Renal pelvis (tissue), 4 donors: ENCODE data around the gene MAGEA12. TPM values are rescaled to one million over a fixed set of nuclear protein-coding genes. Genes with fewer than 3 reads are reported as not detected.
"Not testable (repeated sequence)": the region's sequence is repeated elsewhere in the genome, so short reads cannot be mapped to it uniquely, and the experiment has no call there.

ENCODE experiments used
- DNase-seq: peaks from one replicate; pipeline ENCODE4 v3.0.0-alpha.2; 2013
- polyA plus RNA-seq, 3 donors: library from polyadenylated mRNA; unstranded; fragments of 120-200 nt; gene quantifications; one replicate each; pipeline ENCODE4 v1.2.1, GENCODE V29; 2013; ENCODE audit not compliant: insufficient read length in 3 of 3

MAGEA12 gene
- polyA plus RNA-seq, 3 donors: not detected

DNA sequence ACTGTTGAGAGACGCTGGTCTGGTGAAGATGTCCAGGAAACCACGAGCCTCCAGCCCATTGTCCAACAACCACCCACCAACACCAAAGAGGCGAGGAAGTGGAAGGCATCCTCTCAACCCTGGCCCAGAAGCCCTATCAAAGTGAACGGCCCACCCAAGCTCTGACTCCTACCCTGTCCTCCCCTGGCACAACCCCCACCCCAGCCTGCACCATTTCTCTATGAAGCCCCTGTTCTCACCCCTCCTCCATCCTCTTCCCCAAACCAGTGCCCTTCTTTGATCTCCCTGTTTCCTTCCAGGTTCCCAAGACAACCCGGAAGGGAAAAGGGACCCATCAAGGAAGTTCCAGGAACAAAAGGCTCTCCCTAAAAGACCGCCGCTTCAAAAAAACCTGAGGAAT lies 26.0 kb downstream of the MAGEA12 start:
- DNase-seq: not testable (repeated sequence)

DNA sequence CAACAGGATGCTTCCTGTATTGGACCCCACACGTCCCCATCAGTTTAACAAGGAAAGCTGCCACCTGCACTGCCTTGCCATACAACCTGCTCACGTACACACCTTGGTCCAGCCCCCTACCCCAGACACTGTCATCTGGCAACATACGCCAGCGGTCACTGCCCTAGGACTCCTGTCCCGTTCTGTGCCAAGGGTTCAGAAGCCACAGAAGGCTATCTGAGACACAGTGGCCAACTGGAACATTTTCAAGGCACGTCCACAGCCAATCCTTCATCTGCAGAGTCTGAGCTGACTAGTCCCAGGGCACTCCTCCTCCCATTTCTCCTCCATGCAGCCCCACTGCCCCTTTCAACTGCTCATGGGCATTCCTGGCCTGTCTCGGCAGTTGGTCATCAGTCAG lies 28.0 kb downstream of the MAGEA12 start:
- DNase-seq: not testable (repeated sequence)

DNA sequence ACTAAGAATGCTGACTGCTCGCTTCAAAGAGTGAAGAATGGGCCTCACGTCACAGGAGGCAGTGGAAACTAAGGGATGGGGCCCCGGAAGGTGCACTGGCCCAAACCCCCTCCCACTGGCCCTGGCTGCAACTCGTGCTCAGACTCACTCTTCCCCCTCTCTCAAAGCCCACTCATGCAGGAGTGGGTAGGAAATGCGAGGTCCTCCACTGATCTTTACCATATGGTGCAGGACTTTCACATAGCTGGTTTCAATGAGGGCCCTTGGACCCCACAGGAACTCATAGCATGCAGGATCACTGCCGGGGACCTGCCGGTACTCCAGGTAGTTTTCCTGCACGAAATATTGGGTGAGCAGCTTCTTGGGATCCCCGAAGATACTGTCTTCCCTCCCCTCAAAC lies 33.0 kb downstream of the MAGEA12 start:
- DNase-seq: not testable (repeated sequence)

DNA sequence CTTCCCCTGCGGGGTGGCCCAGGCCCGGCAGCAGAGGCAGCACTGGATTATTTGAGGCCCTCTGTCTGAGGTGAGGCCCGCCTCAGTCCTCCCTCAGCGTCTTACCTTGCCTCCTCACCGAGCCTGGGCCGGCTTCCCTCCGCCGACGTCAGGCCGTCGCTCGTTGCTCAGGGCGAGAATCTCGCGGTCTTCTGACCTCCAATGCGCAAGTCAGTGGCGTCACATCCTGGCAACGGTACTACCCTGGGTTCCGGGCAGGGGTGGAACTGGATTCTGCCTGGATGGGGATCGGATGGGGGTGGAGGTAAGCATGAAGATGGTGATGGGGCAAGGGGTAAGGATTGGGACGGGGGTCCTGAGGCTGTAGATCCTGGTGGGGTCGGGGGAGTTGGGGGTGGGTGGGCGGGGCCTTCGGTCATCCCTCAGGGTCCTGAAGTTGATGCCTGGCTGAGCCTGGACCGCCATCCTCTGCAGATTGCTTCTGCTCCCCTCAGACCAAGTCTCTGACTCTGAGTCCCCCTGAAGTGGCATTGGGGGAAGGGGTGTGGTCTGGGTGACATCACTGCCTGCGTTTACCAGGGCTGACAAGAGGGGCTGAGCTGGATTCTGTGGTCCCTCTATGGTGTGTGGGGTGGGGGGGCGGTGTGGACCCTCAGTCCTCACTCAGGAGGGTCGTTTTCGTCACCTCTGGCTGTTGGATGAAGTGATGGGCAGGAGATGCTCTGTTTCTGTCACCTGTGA lies 36.2 kb downstream of the MAGEA12 start, which contains the start of gene MAGEA6:
MAGEA6 (minus strand) TSS at position 141 of the 741 bp plus-strand sequence. CDS start 2,039 bp downstream, outside the sequence.
- DNase-seq: not testable (repeated sequence)

DNA sequence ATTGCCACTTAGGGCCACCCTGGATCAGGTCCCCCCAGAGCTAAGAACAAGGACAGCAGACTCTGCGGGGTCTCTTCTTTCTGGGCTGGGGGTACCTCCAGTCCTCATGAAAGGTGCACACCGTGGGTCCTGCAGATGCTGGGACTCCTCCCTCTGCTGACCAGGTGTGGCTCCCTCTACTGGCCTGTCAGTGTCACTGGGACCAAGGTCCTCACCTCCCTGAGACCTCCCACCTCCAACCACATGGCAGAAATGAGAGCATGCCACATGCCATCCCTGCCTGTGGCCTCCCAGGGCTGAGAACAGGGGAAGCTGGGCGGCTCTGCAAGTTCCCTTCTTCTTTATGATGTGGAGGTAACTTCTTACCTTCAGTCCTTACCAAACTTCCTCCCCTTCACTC lies 53.5 kb downstream of the MAGEA12 start:
- DNase-seq: not testable (repeated sequence)

Other genes starting within 250 kb of the MAGEA12 start
- 1 to 10 TPM in 2 of 3 donors, under 1 TPM in 1; 0.90 to 1.1 (median 1.0) TPM for gene GABRQ, start 95.9 kb upstream of the MAGEA12 start, polyA plus RNA-seq
- not detected for gene MAGEA3, start 35.0 kb upstream of the MAGEA12 start, polyA plus RNA-seq
- gene CSAG2, start 24.5 kb upstream of the MAGEA12 start, polyA plus RNA-seq: not detected
- gene MAGEA2B, start 19.1 kb upstream of the MAGEA12 start, polyA plus RNA-seq: not detected
- not detected for gene CSAG1, start within 50 bp of the MAGEA12 start, polyA plus RNA-seq
- not detected for gene MAGEA2, start 20.1 kb downstream of the MAGEA12 start, polyA plus RNA-seq
- gene CSAG3, start 25.5 kb downstream of the MAGEA12 start, polyA plus RNA-seq: not detected
- not detected for gene MAGEA6, start 35.9 kb downstream of the MAGEA12 start, polyA plus RNA-seq
- 100 to 1,000 TPM; 101 to 119 (median 114) TPM for gene CETN2, start 97.0 kb downstream of the MAGEA12 start, polyA plus RNA-seq
- 10 to 100 TPM; 28.1 to 31.6 (median 28.9) TPM for gene NSDHL, start 97.3 kb downstream of the MAGEA12 start, polyA plus RNA-seq
- gene ZNF185, start 164.3 kb downstream of the MAGEA12 start, polyA plus RNA-seq: 10 to 100 TPM; 40.6 to 47.1 (median 44.6) TPM